ENCODE data around the gene PYURF. TPM values are rescaled to one million over a fixed set of nuclear protein-coding genes. Genes with fewer than 3 reads are reported as not detected.
A peak's percentile ranks its signal among the peaks of the same experiment; 100 is the strongest.

Gene PYURF
- polyA plus RNA-seq, 1 of the 3 experiments (the other 2 are of a cell fraction): 52.0 TPM

DNA sequence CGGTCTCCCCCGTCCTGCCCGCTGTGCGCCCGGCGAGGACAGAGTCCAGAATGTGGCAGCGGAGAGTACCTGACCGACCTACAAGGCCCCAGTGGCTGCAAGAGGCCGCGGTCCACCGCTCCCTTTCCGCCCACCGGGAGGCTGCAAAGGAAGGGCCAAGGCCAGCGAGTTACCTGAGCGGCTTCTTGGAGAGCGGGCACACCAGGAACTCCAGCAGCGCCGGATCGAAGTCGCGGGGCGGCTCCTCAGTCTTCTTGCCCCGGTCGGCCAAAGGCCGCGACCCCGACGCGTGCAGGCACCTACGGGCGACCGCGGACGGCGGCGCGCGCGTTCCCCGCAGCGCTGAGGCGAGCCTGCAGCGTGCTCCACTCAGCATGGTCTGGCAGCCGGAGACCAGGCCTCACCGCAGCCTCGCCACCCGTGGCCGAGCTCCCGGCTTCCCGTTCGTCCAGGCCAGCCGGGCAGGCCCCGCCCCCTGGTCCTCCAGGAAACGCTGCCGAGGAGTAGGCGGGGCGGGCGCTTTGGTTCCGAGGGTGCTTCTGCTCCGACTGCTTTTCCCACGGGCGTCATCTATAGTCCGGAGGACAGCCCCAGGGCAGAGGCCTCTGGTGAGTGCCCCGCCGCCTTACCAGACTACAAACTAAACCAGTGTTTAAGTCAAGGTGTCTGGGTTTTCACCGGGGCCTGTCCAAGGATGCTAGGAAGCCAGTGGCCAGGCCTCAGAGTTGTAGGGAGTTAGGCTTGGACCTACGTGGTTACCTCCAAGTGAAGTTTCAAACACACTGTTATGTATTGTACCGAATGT lies at the start of gene PYURF (continued):
- peak; percentile 87 for TF ChIP-seq POLR2AphosphoS5 (IDR thresholded peaks at IDR 0.05; ENCODE audit: low read depth, low read length)
- TF ChIP-seq YY1 (IDR thresholded peaks at IDR 0.05; ENCODE audit: low read depth): no peak
- TF ChIP-seq, protein P1, sequence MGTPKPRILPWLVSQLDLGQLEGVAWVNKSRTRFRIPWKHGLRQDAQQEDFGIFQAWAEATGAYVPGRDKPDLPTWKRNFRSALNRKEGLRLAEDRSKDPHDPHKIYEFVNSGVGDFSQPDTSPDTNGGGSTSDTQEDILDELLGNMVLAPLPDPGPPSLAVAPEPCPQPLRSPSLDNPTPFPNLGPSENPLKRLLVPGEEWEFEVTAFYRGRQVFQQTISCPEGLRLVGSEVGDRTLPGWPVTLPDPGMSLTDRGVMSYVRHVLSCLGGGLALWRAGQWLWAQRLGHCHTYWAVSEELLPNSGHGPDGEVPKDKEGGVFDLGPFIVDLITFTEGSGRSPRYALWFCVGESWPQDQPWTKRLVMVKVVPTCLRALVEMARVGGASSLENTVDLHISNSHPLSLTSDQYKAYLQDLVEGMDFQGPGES (IDR thresholded peaks at IDR 0.05; ENCODE audit: low read depth, low read length): no peak
- TF ChIP-seq, protein P2, sequence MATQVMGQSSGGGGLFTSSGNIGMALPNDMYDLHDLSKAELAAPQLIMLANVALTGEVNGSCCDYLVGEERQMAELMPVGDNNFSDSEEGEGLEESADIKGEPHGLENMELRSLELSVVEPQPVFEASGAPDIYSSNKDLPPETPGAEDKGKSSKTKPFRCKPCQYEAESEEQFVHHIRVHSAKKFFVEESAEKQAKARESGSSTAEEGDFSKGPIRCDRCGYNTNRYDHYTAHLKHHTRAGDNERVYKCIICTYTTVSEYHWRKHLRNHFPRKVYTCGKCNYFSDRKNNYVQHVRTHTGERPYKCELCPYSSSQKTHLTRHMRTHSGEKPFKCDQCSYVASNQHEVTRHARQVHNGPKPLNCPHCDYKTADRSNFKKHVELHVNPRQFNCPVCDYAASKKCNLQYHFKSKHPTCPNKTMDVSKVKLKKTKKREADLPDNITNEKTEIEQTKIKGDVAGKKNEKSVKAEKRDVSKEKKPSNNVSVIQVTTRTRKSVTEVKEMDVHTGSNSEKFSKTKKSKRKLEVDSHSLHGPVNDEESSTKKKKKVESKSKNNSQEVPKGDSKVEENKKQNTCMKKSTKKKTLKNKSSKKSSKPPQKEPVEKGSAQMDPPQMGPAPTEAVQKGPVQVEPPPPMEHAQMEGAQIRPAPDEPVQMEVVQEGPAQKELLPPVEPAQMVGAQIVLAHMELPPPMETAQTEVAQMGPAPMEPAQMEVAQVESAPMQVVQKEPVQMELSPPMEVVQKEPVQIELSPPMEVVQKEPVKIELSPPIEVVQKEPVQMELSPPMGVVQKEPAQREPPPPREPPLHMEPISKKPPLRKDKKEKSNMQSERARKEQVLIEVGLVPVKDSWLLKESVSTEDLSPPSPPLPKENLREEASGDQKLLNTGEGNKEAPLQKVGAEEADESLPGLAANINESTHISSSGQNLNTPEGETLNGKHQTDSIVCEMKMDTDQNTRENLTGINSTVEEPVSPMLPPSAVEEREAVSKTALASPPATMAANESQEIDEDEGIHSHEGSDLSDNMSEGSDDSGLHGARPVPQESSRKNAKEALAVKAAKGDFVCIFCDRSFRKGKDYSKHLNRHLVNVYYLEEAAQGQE (IDR thresholded peaks at IDR 0.05; ENCODE audit: low read depth, low read length): peak; percentile 73
- TF ChIP-seq, protein P3, sequence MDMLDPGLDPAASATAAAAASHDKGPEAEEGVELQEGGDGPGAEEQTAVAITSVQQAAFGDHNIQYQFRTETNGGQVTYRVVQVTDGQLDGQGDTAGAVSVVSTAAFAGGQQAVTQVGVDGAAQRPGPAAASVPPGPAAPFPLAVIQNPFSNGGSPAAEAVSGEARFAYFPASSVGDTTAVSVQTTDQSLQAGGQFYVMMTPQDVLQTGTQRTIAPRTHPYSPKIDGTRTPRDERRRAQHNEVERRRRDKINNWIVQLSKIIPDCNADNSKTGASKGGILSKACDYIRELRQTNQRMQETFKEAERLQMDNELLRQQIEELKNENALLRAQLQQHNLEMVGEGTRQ (IDR thresholded peaks at IDR 0.05; ENCODE audit: borderline replicate concordance, low read depth, low read length): no peak

DNA sequence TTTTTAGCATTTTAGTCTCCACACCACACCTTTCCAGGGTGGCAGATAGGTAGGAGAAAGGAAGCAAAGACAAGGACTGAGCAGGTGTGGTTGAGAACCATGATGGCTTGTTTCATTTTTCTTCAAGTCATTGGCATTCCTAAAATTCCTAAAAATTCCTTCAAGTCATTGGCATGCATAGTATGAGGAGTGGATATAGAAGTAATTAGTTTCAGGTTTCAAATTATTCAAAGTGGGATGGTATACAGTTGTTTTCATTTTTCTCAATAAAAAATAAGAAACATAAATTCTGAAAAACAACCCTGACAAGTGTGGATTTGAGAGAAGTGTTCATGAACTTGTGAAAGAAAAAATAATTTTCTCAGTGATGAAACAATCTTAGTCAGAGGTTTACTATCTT lies 46.4 kb upstream of the PYURF start:
- Histone ChIP-seq H3K79me2 (ENCODE audit: insufficient read depth) (no peaks in the 10 kb centered on the region; the same call in 1 of the 2 replicates), H2AFZ (ENCODE audit: low read depth) (no peak overlapping the region), H3K4me3 (ENCODE audit: low read depth in 2 of 2, low read length in 1 of 2) (no peak overlapping the region), H3K9ac (no peak overlapping the region), H4K20me1 (ENCODE audit: insufficient read depth) (no peaks in the 10 kb centered on the region), H3K9me2 (no peaks in the 10 kb centered on the region), H3K36me3 (replicated peaks in 1 of 2; ENCODE audit: control insufficient read depth in 1 of 2, insufficient read depth in 2 of 2, low read length in 1 of 2) (no peaks in the 10 kb centered on the region), H3K4me2 (no peak overlapping the region), H3K4me1 (ENCODE audit: control insufficient read depth in 1 of 2, insufficient read depth in 2 of 2, low read depth in 1 of 2, low read length in 1 of 2) (no peaks in the 10 kb centered on the region; a peak in 2 of 4 replicates), H3K9me3 (no peaks in the 10 kb centered on the region), H3F3A (replicated peaks; ENCODE audit: insufficient read depth) (no peaks in the 10 kb centered on the region), H3K27me3 (ENCODE audit: insufficient read depth) (no peaks in the 10 kb centered on the region), H3K27ac (ENCODE audit: low read depth in 2 of 2, low read length in 1 of 2) (no peak overlapping the region)
- ChIA-PET POLR2A (no interaction called here), CTCF (no interaction called here)
- TF ChIP-seq JUND (IDR thresholded peaks at IDR 0.05): no peak
- TF ChIP-seq, protein P4, sequence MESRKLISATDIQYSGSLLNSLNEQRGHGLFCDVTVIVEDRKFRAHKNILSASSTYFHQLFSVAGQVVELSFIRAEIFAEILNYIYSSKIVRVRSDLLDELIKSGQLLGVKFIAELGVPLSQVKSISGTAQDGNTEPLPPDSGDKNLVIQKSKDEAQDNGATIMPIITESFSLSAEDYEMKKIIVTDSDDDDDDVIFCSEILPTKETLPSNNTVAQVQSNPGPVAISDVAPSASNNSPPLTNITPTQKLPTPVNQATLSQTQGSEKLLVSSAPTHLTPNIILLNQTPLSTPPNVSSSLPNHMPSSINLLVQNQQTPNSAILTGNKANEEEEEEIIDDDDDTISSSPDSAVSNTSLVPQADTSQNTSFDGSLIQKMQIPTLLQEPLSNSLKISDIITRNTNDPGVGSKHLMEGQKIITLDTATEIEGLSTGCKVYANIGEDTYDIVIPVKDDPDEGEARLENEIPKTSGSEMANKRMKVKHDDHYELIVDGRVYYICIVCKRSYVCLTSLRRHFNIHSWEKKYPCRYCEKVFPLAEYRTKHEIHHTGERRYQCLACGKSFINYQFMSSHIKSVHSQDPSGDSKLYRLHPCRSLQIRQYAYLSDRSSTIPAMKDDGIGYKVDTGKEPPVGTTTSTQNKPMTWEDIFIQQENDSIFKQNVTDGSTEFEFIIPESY (IDR thresholded peaks at IDR 0.05; ENCODE audit: borderline replicate concordance, low read depth): no peak
- TF ChIP-seq SMC3 (IDR thresholded peaks at IDR 0.05; ENCODE audit: low read depth, low read length): no peak
- TF ChIP-seq RFX5 (IDR thresholded peaks at IDR 0.05; ENCODE audit: low read length): no peak
- TF ChIP-seq FOXM1 (IDR thresholded peaks at IDR 0.05; ENCODE audit: low read depth): no peak
- no peak for TF ChIP-seq RXRA (IDR thresholded peaks at IDR 0.05; ENCODE audit: borderline replicate concordance, low read depth)
- no peak for TF ChIP-seq SIN3A (IDR thresholded peaks at IDR 0.05; ENCODE audit: borderline replicate concordance, low read depth, low read length)
- DNase-seq: no peak

All from SK-N-SH (cell line).